Measurements from ENCODE around the gene STK36.

- no peak for TF ChIP-seq ATF3 (IDR thresholded peaks at IDR 0.05; ENCODE audit: borderline replicate concordance, extremely low read depth, low read depth, low read length)
- TF ChIP-seq GABPA (IDR thresholded peaks at IDR 0.05; ENCODE audit: low read depth), result no peak
- no peak for TF ChIP-seq SRF (IDR thresholded peaks at IDR 0.05; ENCODE audit: low read depth in 2 of 2, low read length in 2 of 2)
- no peak for TF ChIP-seq POLR2A (IDR thresholded peaks at IDR 0.05; ENCODE audit: low read depth, low read length)
- no peak for TF ChIP-seq TARDBP (IDR thresholded peaks at IDR 0.05; ENCODE audit: borderline replicate concordance)
- no peak for TF ChIP-seq CHD1 (IDR thresholded peaks at IDR 0.05; ENCODE audit: low read depth, low read length)
- TF ChIP-seq EZH2 (IDR thresholded peaks at IDR 0.05; ENCODE audit: borderline replicate concordance, control insufficient read depth, low read depth, low read length), result no peak
- TF ChIP-seq CTCF (IDR thresholded peaks at IDR 0.05 in 2 of 3, conservative IDR thresholded peaks at IDR 0.05 in 1 of 3; ENCODE audit: control insufficient read depth in 2 of 3, extremely low read depth in 1 of 3, insufficient read depth in 1 of 3, low read depth in 3 of 3, low read length in 3 of 3), result no peak
- TF ChIP-seq SPI1 (IDR thresholded peaks at IDR 0.05; ENCODE audit: borderline replicate concordance, insufficient read depth, low read depth, low read length), result no peak
- no peak for TF ChIP-seq MAX (IDR thresholded peaks at IDR 0.05; ENCODE audit: low read depth, low read length)
- TF ChIP-seq SP1 (IDR thresholded peaks at IDR 0.05; ENCODE audit: low read depth, low read length), result no peak
Measured at GRCh38 chr2:218659988-218660358, 11.9 kb upstream of the STK36 start.
